Neural cell (in vitro differentiated cells): ENCODE data around the gene XRCC3.

ENCODE experiments used
- CTCF ChIP-seq: fragments of 450-650 bp; IDR thresholded peaks from 2 replicates; pipeline ENCODE4 v1.5.1; 2014; ENCODE audit warnings: antibody characterized with exemption, mild to moderate bottlenecking, moderate library complexity; ENCODE audit not compliant: poor library complexity, severe bottlenecking
- EP300 ChIP-seq: fragments of 450-650 bp; conservative IDR thresholded peaks from 2 replicates; pipeline ENCODE4 v1.6.1; 2014; ENCODE audit warnings: antibody characterized with exemption, mild to moderate bottlenecking, moderate library complexity; ENCODE audit not compliant: poor library complexity, severe bottlenecking
- EZH2 ChIP-seq: fragments of 200-600, 300-800 bp; shearing (Covaris generic), sonication (generic); IDR thresholded peaks from 2 replicates; pipeline ENCODE4 v1.6.1; 2014; ENCODE audit warnings: antibody characterized with exemption, low read length, borderline replicate concordance, mild to moderate bottlenecking; ENCODE audit not compliant: insufficient read depth, poor library complexity, severe bottlenecking
- MXI1 ChIP-seq: fragments of 450-650 bp; conservative IDR thresholded peaks from 2 replicates; pipeline ENCODE4 v1.6.1; 2014; ENCODE audit warnings: antibody characterized with exemption, mild to moderate bottlenecking; ENCODE audit not compliant: poor library complexity, severe bottlenecking
- RAD21 ChIP-seq: fragments of 450-650 bp; conservative IDR thresholded peaks from 2 replicates; pipeline ENCODE4 v1.6.1; 2014; ENCODE audit warnings: antibody characterized with exemption, mild to moderate bottlenecking, moderate library complexity
- REST ChIP-seq: IDR thresholded peaks from 2 replicates; pipeline ENCODE4 v1.6.1; 2012; ENCODE audit warnings: borderline replicate concordance
- SMC3 ChIP-seq: fragments of 450-650 bp; conservative IDR thresholded peaks from 2 replicates; pipeline ENCODE4 v1.6.1; 2014; ENCODE audit warnings: antibody characterized with exemption, mild to moderate bottlenecking, moderate library complexity; ENCODE audit not compliant: poor library complexity
- TAF1 ChIP-seq: IDR thresholded peaks from 2 replicates; pipeline ENCODE4 v1.6.1; 2012; ENCODE audit warnings: low read depth

GRCh38 chr14:103652806-103653205 lies 62.4 kb downstream of the XRCC3 start:
- TF ChIP-seq CTCF = no peak
- no peak for TF ChIP-seq EP300
- no peak for TF ChIP-seq TAF1
- no peak for TF ChIP-seq SMC3
- TF ChIP-seq EZH2 = no peak
- no peak for TF ChIP-seq MXI1
- TF ChIP-seq REST = no peak
- TF ChIP-seq RAD21 = no peak
